GM12878 (cell line): Measurements from ENCODE around the gene PRKG1. TPM values are rescaled to one million over a fixed set of nuclear protein-coding genes. Genes with fewer than 3 reads are reported as not detected.

Source experiments
- ATAC-seq: fragments of 200-7000 bp; cut with Tn5 transposase; 3 replicates; pipeline ENCODE4 v1.9.1; 2020; ENCODE audit warnings: mild to moderate bottlenecking, moderate library complexity
- BruUV-seq: library from RNA; stranded (reverse); fragments of 400-500 nt; replicated peaks from 2 replicates; lab custom pipeline; 2021; lab: Mats Ljungman, UMichigan
- CTCF ChIA-PET: fragments of 300-600 bp; sonication (Branson Sonifier 250); formaldehyde crosslinking; extraction: SDS; loops from one replicate; lab custom pipeline; 2021; ENCODE audit warnings: inconsistent platforms; lab: Yijun Ruan, JAX
- POLR2A ChIA-PET: fragments of 350-600 bp; formaldehyde crosslinking; extraction: SDS; loops from one replicate; lab custom pipeline; 2021; ENCODE audit warnings: inconsistent platforms; lab: Charles Lee
- RAD21 ChIA-PET: fragments of 300-600 bp; sonication (Branson Sonifier 250); formaldehyde crosslinking; loops from one replicate; lab custom pipeline; 2023; ENCODE audit warnings: antibody characterized with exemption; ENCODE audit not compliant: unreplicated experiment; lab: Charles Lee
- SMC1A ChIA-PET: fragments of 300-600 bp; sonication (Branson Sonifier 250); formaldehyde crosslinking; loops from one replicate; lab custom pipeline; 2023; ENCODE audit not compliant: unreplicated experiment, uncharacterized antibody; lab: Charles Lee
- DNase-seq: peaks from one replicate; pipeline ENCODE4 v3.0.0-alpha.2; 2011; ENCODE audit warnings: low read depth, low spot score
- FAIRE-seq: peaks from 3 replicates; lab custom pipeline; 2011; peaks lifted over from hg19 to GRCh38; lab: Jason Lieb, UNC
- H2AFZ ChIP-seq: 2 replicates; pipeline ENCODE4 v1.6.0; 2011; ENCODE audit warnings: low read depth, low read length, control low read depth; ENCODE audit not compliant: control insufficient read depth
- H3K27ac ChIP-seq: 2 replicates; pipeline ENCODE4 v1.5.1; 2011; ENCODE audit warnings: control low read depth; ENCODE audit not compliant: control insufficient read depth, insufficient read depth
- H3K27me3 ChIP-seq, 2 experiments: replicated peaks in 1 of 2; 2 replicates each; pipeline versions ENCODE4 v1.6.0 to v1.6.1; 2011; ENCODE audit warnings: low read length in 1 of 2; ENCODE audit not compliant: control insufficient read depth in 2 of 2, insufficient read depth in 2 of 2
- H3K36me3 ChIP-seq, 2 experiments: 2 replicates each; pipeline ENCODE4 v1.5.1; 2011; ENCODE audit warnings: low read length in 1 of 2; ENCODE audit not compliant: control insufficient read depth in 2 of 2, insufficient read depth in 2 of 2
- H3K4me1 ChIP-seq: 2 replicates; pipeline ENCODE4 v1.6.1; 2011; ENCODE audit warnings: mild to moderate bottlenecking, low read length, moderate library complexity, mixed read lengths; ENCODE audit not compliant: control insufficient read depth, insufficient read depth
- H3K4me2 ChIP-seq: 2 replicates; pipeline ENCODE4 v1.6.0; 2011; ENCODE audit warnings: control low read depth; ENCODE audit not compliant: control insufficient read depth, insufficient read depth
- H3K4me3 ChIP-seq: fragments of 200-600 bp; sonication (generic); 2 replicates; pipeline ENCODE4 v1.5.1; 2016
- H3K79me2 ChIP-seq: 2 replicates; pipeline ENCODE4 v1.6.0; 2011; ENCODE audit warnings: low read length; ENCODE audit not compliant: control insufficient read depth, insufficient read depth
- H3K9ac ChIP-seq: 2 replicates; pipeline ENCODE4 v1.8.0; 2011; ENCODE audit warnings: low read length, control low read depth, mixed read lengths; ENCODE audit not compliant: control insufficient read depth, insufficient read depth
- H3K9me3 ChIP-seq: replicated peaks from 3 replicates; pipeline ENCODE4 v1.5.1; 2011; ENCODE audit warnings: mild to moderate bottlenecking, low read length; ENCODE audit not compliant: control insufficient read depth, insufficient read depth
- H4K20me1 ChIP-seq: 2 replicates; pipeline ENCODE4 v1.6.0; 2011; ENCODE audit not compliant: control insufficient read depth, insufficient read depth
- CUX1 ChIP-seq: IDR thresholded peaks from 2 replicates; pipeline ENCODE4 v1.6.1; 2012; ENCODE audit warnings: improper control_type of control experiment, low read depth, low read length; ENCODE audit not compliant: insufficient replicate concordance
- E2F8 ChIP-seq: fragments of 450-650 bp; IDR thresholded peaks from 2 replicates; pipeline ENCODE4 v1.6.1; 2018; ENCODE audit warnings: mild to moderate bottlenecking, low read depth, moderate library complexity; ENCODE audit not compliant: partially characterized antibody
- GABPA ChIP-seq: IDR thresholded peaks from 2 replicates; pipeline ENCODE4 v1.6.1; 2014; ENCODE audit warnings: antibody characterized with exemption, low read depth, mild to moderate bottlenecking, inconsistent platforms
- in situ Hi-C: fragments of 300-500 bp; cut with MboI; formaldehyde crosslinking; loops from 9 replicates; pipeline ENCODE4 v1.14.3; 2018; ENCODE audit warnings: mixed read lengths
- intact Hi-C: fragments of 100-400 bp; cut with micrococcal nuclease; formaldehyde crosslinking; loops from one replicate; pipeline ENCODE4 v1.14.2; 2022; ENCODE audit not compliant: unreplicated experiment
- polyA plus RNA-seq, 11 experiments: library from polyadenylated mRNA; depleted of rRNA in 4 of 11; unstranded in 6 of 11; stranded (reverse) in 5 of 11; fragments of >200 nt; fragmentation: Nextera tagmentation in 4 of 11; fragmentation: Illumina TruSeq in 1 of 11; extraction: Ambion mirVana in 4 of 11; extraction: Trizol in 1 of 11; gene quantifications; 1 replicate in 1 of 11; 2 replicates in 10 of 11; pipeline versions ENCODE4 v1.2.1 to v1.2.3, GENCODE V29; 2011 to 2016; ENCODE audit warnings: inconsistent platforms in 2 of 11, missing spikeins in 2 of 11, low read depth in 1 of 11
- total RNA-seq, 4 experiments: library from RNA; depleted of rRNA in 3 of 4; stranded (reverse); fragments of >200 nt in 3 of 4; fragmentation: Illumina TruSeq in 1 of 4; extraction: Trizol in 1 of 4; gene quantifications; 2 replicates each; pipeline versions ENCODE4 v1.2.1 to v1.2.3, GENCODE V29; 2013 to 2021

Gene PRKG1
- total and polyA plus RNA-seq, 10 of the 15 experiments (the other 5 are each of a cell fraction or from before 2014, with no cell fraction given) = 0.04 to 0.05 TPM; not detected in 8

DNA sequence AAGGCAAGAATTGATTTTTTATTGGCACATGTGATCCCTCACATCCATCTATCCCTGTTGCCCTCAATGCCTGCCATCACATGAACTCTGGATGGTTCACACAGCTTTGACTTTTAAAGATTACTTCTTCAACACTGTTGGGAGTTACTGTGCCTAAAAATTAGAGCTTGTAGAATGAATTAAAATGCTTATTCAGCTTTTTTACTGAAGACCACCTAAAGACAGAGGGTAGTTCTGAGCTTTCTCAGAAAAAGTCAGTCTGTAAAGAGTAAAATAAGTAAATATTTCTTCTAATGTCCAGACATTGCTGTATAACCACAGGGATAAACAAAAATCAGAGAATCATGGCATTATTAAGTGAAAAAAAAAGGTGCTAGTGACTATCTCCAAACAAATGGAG lies 718.4 kb downstream of the PRKG1 start:
- Histone ChIP-seq H3K9me3 (no peaks in the 10 kb centered on the region), H3K27me3 (no peaks in the 10 kb centered on the region), H2AFZ (no peak overlapping the region), H3K27ac (no peak overlapping the region), H3K9ac (no peak overlapping the region), H3K4me3 (no peak overlapping the region), H3K4me2 (no peak overlapping the region), H3K4me1 (no peaks in the 10 kb centered on the region), H3K36me3 (no peaks in the 10 kb centered on the region), H3K79me2 (no peaks in the 10 kb centered on the region), H4K20me1 (no peaks in the 10 kb centered on the region)
- TF ChIP-seq GABPA = no peak
- TF ChIP-seq E2F8 = no peak
- no peak for TF ChIP-seq CUX1
- POLR2A ChIA-PET = no interaction called here
- CTCF ChIA-PET = interaction anchor here (0.7 kb wide), 1 partner anchor 84 kb away, joined by 3 read pairs; no protein-coding TSS in a partner anchor
- SMC1A ChIA-PET = interaction anchor here (0.9 to 1.6 kb wide), 2 partner anchors 18 to 51 kb away, joined by 3 to 5 read pairs; no protein-coding TSS in a partner anchor
- RAD21 ChIA-PET = no interaction called here
- intact Hi-C loops (no loop called here), in situ Hi-C loops (no loop called here)
- FAIRE-seq (no peak), ATAC-seq (no peak), DNase-seq (no peak)
- BruUV-seq = no TSS peak
